Spleen (tissue), 11 donors: ENCODE data around the gene MED8. TPM values are rescaled to one million over a fixed set of nuclear protein-coding genes. Genes with fewer than 3 reads are reported as not detected.

ENCODE experiments used
- DNase-seq: peaks from one replicate; pipeline ENCODE4 v3.0.0-alpha.2; 2020
- H3K27ac ChIP-seq, 8 donors: fragments of 200-600 bp; sonication (generic) in 7 of 8; 1 replicate in 4 of 8; 2 replicates in 4 of 8; pipeline versions ENCODE4 v1.5.0 to v1.8.0; 2016 to 2021; ENCODE audit warnings: inconsistent platforms in 4 of 8, mild to moderate bottlenecking in 4 of 8, moderate library complexity in 1 of 8
- H3K27me3 ChIP-seq, 7 donors: fragments of 200-600 bp; sonication (generic) in 6 of 7; replicated peaks in 1 of 7; 1 replicate in 4 of 7; 2 replicates in 3 of 7; pipeline versions ENCODE4 v1.5.0 to v1.8.0; 2016 to 2021; ENCODE audit warnings: inconsistent platforms in 3 of 7, mild to moderate bottlenecking in 1 of 7
- H3K36me3 ChIP-seq, 6 donors: fragments of 200-600 bp; sonication (generic) in 5 of 6; 1 replicate in 4 of 6; 2 replicates in 2 of 6; pipeline versions ENCODE4 v1.5.0 to v1.8.0; 2016 to 2021; ENCODE audit warnings: inconsistent platforms in 2 of 6
- H3K4me1 ChIP-seq, 6 donors: fragments of 200-600 bp; sonication (generic) in 5 of 6; 1 replicate in 3 of 6; 2 replicates in 3 of 6; pipeline versions ENCODE4 v1.5.0 to v1.8.0; 2016 to 2021; ENCODE audit warnings: inconsistent platforms in 3 of 6
- H3K4me3 ChIP-seq, 8 donors: fragments of 200-600 bp; sonication (generic) in 7 of 8; 1 replicate in 4 of 8; 2 replicates in 4 of 8; pipeline versions ENCODE4 v1.5.0 to v1.8.0; 2016 to 2021; ENCODE audit warnings: inconsistent platforms in 4 of 8, mild to moderate bottlenecking in 4 of 8, moderate library complexity in 2 of 8
- H3K9me3 ChIP-seq, 8 donors: fragments of 200-600 bp; sonication (generic) in 7 of 8; 1 replicate in 4 of 8; 2 replicates in 4 of 8; pipeline versions ENCODE4 v1.5.0 to v1.8.0; 2016 to 2021; ENCODE audit warnings: inconsistent platforms in 4 of 8
- POLR2A ChIP-seq, 3 donors: fragments of 450-650 bp; IDR thresholded peaks; one replicate each; pipeline ENCODE4 v1.5.1; 2017; ENCODE audit warnings: antibody characterized with exemption in 3 of 3, mild to moderate bottlenecking in 1 of 3
- POLR2AphosphoS5 ChIP-seq, 3 donors: sonication (generic); formaldehyde crosslinking; IDR thresholded peaks; one replicate each; pipeline ENCODE4 v1.5.1; 2017; ENCODE audit warnings: antibody characterized with exemption in 3 of 3
- WGBS, 5 donors: extraction: QIAGEN DNeasy Blood & Tissue Kit in 3 of 5; methylation state at CpG; one replicate each; pipeline versions ENCODE4 v1.1.5 to v1.1.7; 2013 to 2018; 5-methylcytosine and 5-hydroxymethylcytosine counted together
- intact Hi-C: fragments of 100-400 bp; cut with DNase I; formaldehyde crosslinking; loops from one replicate; pipeline ENCODE4 v1.15.0; 2023; ENCODE audit warnings: low total_unique reads
- polyA plus RNA-seq, 3 donors: library from polyadenylated mRNA; stranded (reverse); fragments of 200-250 nt; gene quantifications; one replicate each; pipeline ENCODE4 v1.2.1, GENCODE V29; 2013
- total RNA-seq, 7 donors: library from RNA; depleted of rRNA in 3 of 7; stranded (reverse); fragments of >200 nt in 3 of 7; fragmentation: NEBNext Ultra II Directional in 4 of 7; extraction: Animal tissue kit (Norgen Biotek cat#: 25700) in 4 of 7; gene quantifications; one replicate each; pipeline versions ENCODE4 v1.1.0 to v1.2.1, GENCODE V29; 2016 to 2021
- TF ChIP-seq, protein P1 (sequence below), 11 experiments: fragments of 200-600 bp in 7 of 11; fragments of 450-650 bp in 4 of 11; sonication (generic) in 4 of 11; IDR thresholded peaks in 8 of 11; conservative IDR thresholded peaks in 3 of 11; 1 replicate in 7 of 11; 2 replicates in 4 of 11; pipeline versions ENCODE4 v1.4.0 to v1.8.0; 2016 to 2021; ENCODE audit warnings: antibody characterized with exemption in 11 of 11, inconsistent platforms in 4 of 11, mild to moderate bottlenecking in 1 of 11
- donor health status: healthy with polysubstance abuse.
- donor health status: DM: no; HTN: no; CAD: no; lungs with moderate emphysema.
- donor health status: DM: no; HTN: no; CAD: no.
- donor health status: Bipolar disorder and iron deficiency.
- donor health status: healthy.
- donor health status: DM: no; HTN: no; CAD: no.
- donor health status: DM: yes; HTN: yes; CAD: no.

Gene MED8
- total and polyA plus RNA-seq, 10 donors: 18.3 to 38.3 (median 28.2) TPM

DNA sequence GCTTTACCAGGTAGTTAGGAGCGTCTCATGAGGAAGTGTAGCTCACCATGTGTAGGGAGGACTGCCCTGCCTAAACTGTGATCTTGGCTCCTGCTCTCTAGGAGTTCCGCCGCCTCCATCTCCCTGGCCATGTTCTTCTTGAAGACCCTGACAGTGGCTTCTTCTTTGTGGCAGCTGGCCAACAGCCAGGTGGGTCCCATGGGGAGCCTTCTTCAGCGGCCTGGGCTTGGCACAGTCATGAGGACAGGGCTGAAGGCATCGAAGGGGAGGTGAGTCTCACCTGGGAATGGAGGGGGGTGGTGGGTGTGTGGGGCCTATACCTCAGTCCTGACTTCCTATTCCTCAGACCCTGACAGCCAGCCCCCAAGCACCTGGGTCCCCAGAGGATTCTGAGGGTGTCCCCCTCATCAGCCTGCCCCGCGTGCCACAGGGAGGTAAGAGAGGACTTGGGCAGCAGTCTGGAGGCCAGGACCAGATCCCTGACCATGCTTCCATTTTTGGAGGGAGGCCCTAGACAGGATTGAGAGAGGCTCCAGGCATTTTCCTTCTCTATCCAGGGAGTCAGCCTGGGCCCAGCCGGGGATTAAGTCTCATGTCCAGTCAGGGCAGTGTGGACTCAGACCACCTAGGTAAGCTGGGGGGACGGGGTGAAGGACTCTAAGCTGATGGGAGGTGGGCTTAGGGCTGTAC lies 42.7 kb upstream of the MED8 start:
- Histone ChIP-seq H3K27ac (no peak overlapping the region), H3K27me3 (no peaks in the 10 kb centered on the region), H3K4me3 (no peak overlapping the region), H3K36me3 (peaks cover 0 to 100% (median 72%) of the 10 kb centered on the region in 6 donors), H3K9me3 (no peaks in the 10 kb centered on the region), H3K4me1 (peaks cover 0 to 27% (median 0%) of the 10 kb centered on the region in 6 donors)
- intact Hi-C loops: no loop called here
- TF ChIP-seq POLR2A (IDR thresholded peaks at IDR 0.05) (no peak), POLR2AphosphoS5 (IDR thresholded peaks at IDR 0.05) (no peak)
- TF ChIP-seq, protein P1, sequence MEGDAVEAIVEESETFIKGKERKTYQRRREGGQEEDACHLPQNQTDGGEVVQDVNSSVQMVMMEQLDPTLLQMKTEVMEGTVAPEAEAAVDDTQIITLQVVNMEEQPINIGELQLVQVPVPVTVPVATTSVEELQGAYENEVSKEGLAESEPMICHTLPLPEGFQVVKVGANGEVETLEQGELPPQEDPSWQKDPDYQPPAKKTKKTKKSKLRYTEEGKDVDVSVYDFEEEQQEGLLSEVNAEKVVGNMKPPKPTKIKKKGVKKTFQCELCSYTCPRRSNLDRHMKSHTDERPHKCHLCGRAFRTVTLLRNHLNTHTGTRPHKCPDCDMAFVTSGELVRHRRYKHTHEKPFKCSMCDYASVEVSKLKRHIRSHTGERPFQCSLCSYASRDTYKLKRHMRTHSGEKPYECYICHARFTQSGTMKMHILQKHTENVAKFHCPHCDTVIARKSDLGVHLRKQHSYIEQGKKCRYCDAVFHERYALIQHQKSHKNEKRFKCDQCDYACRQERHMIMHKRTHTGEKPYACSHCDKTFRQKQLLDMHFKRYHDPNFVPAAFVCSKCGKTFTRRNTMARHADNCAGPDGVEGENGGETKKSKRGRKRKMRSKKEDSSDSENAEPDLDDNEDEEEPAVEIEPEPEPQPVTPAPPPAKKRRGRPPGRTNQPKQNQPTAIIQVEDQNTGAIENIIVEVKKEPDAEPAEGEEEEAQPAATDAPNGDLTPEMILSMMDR (IDR thresholded peaks at IDR 0.05 in 8 of 11, conservative IDR thresholded peaks at IDR 0.05 in 3 of 11): no peak
- 95 to 99% (median 97%) methylated on average over 8 to 9 of the region's 9 CpGs for WGBS, 5 donors
- peak; percentile 67 for DNase-seq

DNA sequence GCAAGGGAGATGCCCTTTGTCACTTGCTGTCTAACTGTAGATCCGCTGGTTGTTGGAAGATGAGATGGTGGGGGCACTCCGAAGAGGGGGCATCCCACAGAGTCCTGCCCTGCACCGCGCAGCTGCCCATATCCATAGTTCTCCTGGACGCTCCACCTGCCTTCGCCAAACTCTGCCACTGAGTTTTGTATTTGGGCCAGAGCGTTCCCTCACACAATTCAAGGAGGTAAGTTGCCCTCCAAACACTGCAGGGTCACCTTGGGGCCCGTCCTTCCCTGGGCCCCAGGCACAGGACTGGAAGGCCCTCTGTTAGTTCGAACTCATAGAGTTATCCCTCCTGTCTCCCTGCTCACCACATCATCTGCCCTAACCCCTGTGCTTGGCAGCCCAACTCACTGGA lies 42.1 kb upstream of the MED8 start:
- Histone ChIP-seq H3K36me3 (peaks cover 0 to 100% (median 78%) of the 10 kb centered on the region in 6 donors), H3K27ac (no peak overlapping the region), H3K4me3 (no peak overlapping the region), H3K9me3 (no peaks in the 10 kb centered on the region), H3K4me1 (peaks cover 0 to 23% (median 0%) of the 10 kb centered on the region in 6 donors), H3K27me3 (no peaks in the 10 kb centered on the region)
- intact Hi-C loops: no loop called here
- peak; percentile 30 for DNase-seq
- no peak for TF ChIP-seq POLR2AphosphoS5 (IDR thresholded peaks at IDR 0.05)
- TF ChIP-seq, protein P1 (IDR thresholded peaks at IDR 0.05 in 8 of 11, conservative IDR thresholded peaks at IDR 0.05 in 3 of 11): no peak
- no peak for TF ChIP-seq POLR2A (IDR thresholded peaks at IDR 0.05)
- 92 to 100% (median 95%) methylated on average over 8 to 9 of the region's 9 CpGs for WGBS, 5 donors

DNA sequence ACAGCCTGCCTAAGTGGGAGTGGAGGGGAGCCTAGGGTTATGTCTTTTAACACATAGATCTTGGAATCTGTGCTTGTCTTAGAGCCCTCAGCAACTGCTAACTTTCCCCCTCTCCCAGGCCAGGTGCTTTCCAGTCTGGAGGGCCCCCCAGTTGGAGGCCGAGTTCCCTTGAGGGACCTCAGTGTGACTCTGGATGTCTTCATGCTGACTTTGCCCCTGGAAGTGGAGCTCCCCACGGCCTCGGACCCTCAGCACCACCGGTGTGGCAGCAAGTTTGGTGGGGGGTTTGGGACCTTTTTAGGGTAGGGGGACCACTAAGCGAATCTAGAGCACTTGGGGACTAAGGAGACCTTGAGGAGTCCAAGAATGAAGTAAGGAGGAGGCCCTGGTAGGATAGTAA lies 41.2 kb upstream of the MED8 start:
- Histone ChIP-seq H3K4me1 (peaks cover 0 to 15% (median 0%) of the 10 kb centered on the region in 6 donors), H3K27ac (no peak overlapping the region), H3K4me3 (no peak overlapping the region), H3K36me3 (peaks cover 0 to 100% (median 87%) of the 10 kb centered on the region in 6 donors), H3K27me3 (no peaks in the 10 kb centered on the region), H3K9me3 (no peaks in the 10 kb centered on the region)
- intact Hi-C loops: no loop called here
- TF ChIP-seq POLR2A (IDR thresholded peaks at IDR 0.05): no peak
- TF ChIP-seq POLR2AphosphoS5 (IDR thresholded peaks at IDR 0.05): no peak
- DNase-seq: peak; percentile 51
- 92 to 97% (median 96%) methylated on average over 5 of the region's 5 CpGs for WGBS, 5 donors

DNA sequence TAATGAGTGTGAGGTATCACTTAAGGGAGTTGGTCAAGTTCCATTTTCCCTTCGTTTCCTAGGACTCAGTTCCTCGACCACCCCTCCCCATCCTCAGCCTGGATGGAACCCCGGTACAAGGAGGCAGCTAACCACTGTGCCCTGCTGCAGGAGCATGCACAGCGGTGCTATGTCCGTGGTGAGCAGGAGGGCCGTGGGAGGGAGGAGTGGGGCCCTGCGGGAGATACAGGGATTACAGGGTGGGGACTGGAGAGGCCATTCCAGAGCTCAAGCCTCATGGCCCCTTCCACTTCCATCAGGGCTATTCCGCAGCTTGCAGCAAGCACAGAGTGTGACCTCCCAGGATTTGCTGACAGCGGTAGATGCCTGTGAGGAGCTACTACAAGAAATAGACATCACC lies 38.3 kb upstream of the MED8 start:
- Histone ChIP-seq H3K4me3 (no peak overlapping the region), H3K27ac (no peak overlapping the region), H3K36me3 (peaks cover 0 to 100% (median 94%) of the 10 kb centered on the region in 6 donors), H3K4me1 (no peaks in the 10 kb centered on the region), H3K27me3 (no peaks in the 10 kb centered on the region), H3K9me3 (no peaks in the 10 kb centered on the region)
- TF ChIP-seq POLR2AphosphoS5 (IDR thresholded peaks at IDR 0.05): peak in 1 of 3 donors; percentile 31
- no peak for TF ChIP-seq POLR2A (IDR thresholded peaks at IDR 0.05)
- WGBS, 5 donors: 87 to 95% (median 93%) methylated on average over 6 to 9 of the region's 9 CpGs
- DNase-seq: peak; percentile 54
- intact Hi-C loops: no loop called here

DNA sequence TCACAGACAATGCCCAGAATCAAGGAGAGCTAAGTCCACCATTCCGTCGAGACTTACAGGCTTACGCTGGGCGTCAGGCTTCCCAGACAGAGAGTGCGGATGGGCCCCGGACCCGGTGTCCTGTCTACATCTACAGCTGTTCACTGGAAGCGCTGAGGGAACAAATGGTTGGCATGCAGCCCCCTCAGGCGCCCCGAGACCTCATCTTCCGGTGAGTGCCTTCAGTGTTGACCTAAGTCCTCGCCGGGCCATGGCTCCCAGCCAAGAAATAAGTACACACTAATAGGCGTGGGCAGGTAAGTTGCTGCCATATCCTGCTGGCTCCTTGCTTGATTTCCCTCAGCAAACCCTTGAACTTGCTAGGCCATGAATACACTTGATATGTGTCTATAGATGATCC lies 37.9 kb upstream of the MED8 start:
- peaks cover 0 to 100% (median 94%) of the 10 kb centered on the region in 6 donors for H3K36me3 ChIP-seq
- 89 to 96% (median 94%) methylated on average over 10 to 14 of the region's 14 CpGs for WGBS, 5 donors
- intact Hi-C loops: no loop called here

More for the DNA sequence above, 37.9 kb upstream of the MED8 start:
- no peaks in the 10 kb centered on the region for H3K27me3 ChIP-seq
- H3K27ac ChIP-seq: no peak overlapping the region
- no peak overlapping the region for H3K4me3 ChIP-seq
- TF ChIP-seq POLR2AphosphoS5 (IDR thresholded peaks at IDR 0.05): no peak
- TF ChIP-seq, protein P1 (IDR thresholded peaks at IDR 0.05 in 8 of 11, conservative IDR thresholded peaks at IDR 0.05 in 3 of 11): no peak
- TF ChIP-seq POLR2A (IDR thresholded peaks at IDR 0.05): no peak
- no peaks in the 10 kb centered on the region for H3K9me3 ChIP-seq
- no peaks in the 10 kb centered on the region for H3K4me1 ChIP-seq
- no peak for DNase-seq
